ENCODE results near the gene ASPG.

ASPG gene

GRCh38 chr14:104094709-104095425 is 9.4 kb downstream of the ASPG start:
- DNase-seq = peak; percentile 2 to 11

- no peak for DNase-seq
Measured at GRCh38 chr14:104095426-104096310, 10.2 kb downstream of the ASPG start.

- DNase-seq = no peak
Measured at GRCh38 chr14:104096318-104096717, 10.8 kb downstream of the ASPG start.

GRCh38 chr14:104096751-104097700 is 11.5 kb downstream of the ASPG start:
- DNase-seq = no peak

- no peak for DNase-seq
Measured at GRCh38 chr14:104098272-104099095, 13.0 kb downstream of the ASPG start.

GRCh38 chr14:104099096-104100041 is 13.9 kb downstream of the ASPG start:
- no peak for DNase-seq

GRCh38 chr14:104100171-104101085 is 14.9 kb downstream of the ASPG start:
- DNase-seq = no peak

GRCh38 chr14:104101086-104101621 is 15.7 kb downstream of the ASPG start:
- no peak for DNase-seq

- DNase-seq = no peak
Measured at GRCh38 chr14:104101651-104102281, 16.3 kb downstream of the ASPG start.

GRCh38 chr14:104102282-104102914 is 16.9 kb downstream of the ASPG start:
- no peak for DNase-seq

- DNase-seq = no peak
Measured at GRCh38 chr14:104103061-104103445, 17.6 kb downstream of the ASPG start.

- no peak for DNase-seq
Measured at GRCh38 chr14:104103446-104104075, 18.1 kb downstream of the ASPG start.

GRCh38 chr14:104104076-104104901 is 18.8 kb downstream of the ASPG start:
- no peak for DNase-seq

- no peak for DNase-seq
Measured at GRCh38 chr14:104105071-104105821, 19.7 kb downstream of the ASPG start.

- no peak for DNase-seq
Measured at GRCh38 chr14:104105822-104106470, 20.4 kb downstream of the ASPG start.
